NB4 (cell line): Measurements from ENCODE around the gene PSAT1.

Experiments used
- CTCF ChIP-seq: IDR thresholded peaks from one replicate; pipeline ENCODE4 v1.5.1; 2012; ENCODE audit warnings: low read depth, low read length
- MAX ChIP-seq: IDR thresholded peaks from 2 replicates; pipeline ENCODE4 v1.6.1; 2011; ENCODE audit warnings: low read depth, low read length
- POLR2A ChIP-seq: IDR thresholded peaks from 2 replicates; pipeline ENCODE4 v1.6.1; 2011; ENCODE audit warnings: mild to moderate bottlenecking; ENCODE audit not compliant: insufficient read length; ENCODE audit errors: extremely low read depth

GRCh38 chr9:78320030-78320693 lies 23.2 kb downstream of the PSAT1 start:
- TF ChIP-seq CTCF (no peak), POLR2A (no peak), MAX (no peak)
